Mucosa of descending colon (tissue), 3 donors: ENCODE results near the gene ALG12. TPM values are rescaled to one million over a fixed set of nuclear protein-coding genes. Genes with fewer than 3 reads are reported as not detected.

ENCODE experiments used
- ATAC-seq: fragments of 200-7000 bp; cut with Tn5 transposase; one replicate; pipeline ENCODE4 v1.9.1; 2020; ENCODE audit warnings: mild to moderate bottlenecking, moderate library complexity
- DNase-seq, 3 donors: peaks; one replicate each; pipeline ENCODE4 v3.0.0-alpha.2; 2020
- H3K36me3 ChIP-seq: fragments of 200-600 bp; one replicate; pipeline ENCODE4 v1.8.0; 2021; ENCODE audit warnings: low read depth, mild to moderate bottlenecking
- H3K4me1 ChIP-seq: fragments of 200-600 bp; one replicate; pipeline ENCODE4 v1.8.0; 2021; ENCODE audit warnings: low read depth, mild to moderate bottlenecking
- H3K4me3 ChIP-seq: fragments of 200-600 bp; one replicate; pipeline ENCODE4 v1.8.0; 2021; ENCODE audit warnings: mild to moderate bottlenecking
- H3K9me3 ChIP-seq: fragments of 200-600 bp; one replicate; pipeline ENCODE4 v1.8.0; 2021; ENCODE audit warnings: mild to moderate bottlenecking
- intact Hi-C, 2 donors: fragments of 100-400 bp; cut with DNase I in 1 of 2; cut with micrococcal nuclease in 1 of 2; formaldehyde crosslinking; loops; one replicate each; pipeline versions ENCODE4 v1.11.0 to v1.11.1; 2022; cut with DNase I, micrococcal nuclease
- total RNA-seq, 3 donors: library from RNA; stranded (reverse); fragmentation: NEBNext Ultra II Directional in 2 of 3; extraction: Animal tissue kit (Norgen Biotek cat#: 25700) in 2 of 3; gene quantifications; one replicate each; pipeline versions ENCODE4 v1.2.1 to v1.2.4, GENCODE V29; 2021 to 2023
- TF ChIP-seq, protein P1 (sequence below): fragments of 200-600 bp; IDR thresholded peaks from one replicate; pipeline ENCODE4 v1.8.0; 2022; ENCODE audit warnings: antibody characterized with exemption, mild to moderate bottlenecking
- donor health status: DM: no; HTN: no; CAD: no; lungs with moderate emphysema.
- donor health status: DM: no; HTN: no; CAD: no.
- donor health status: DM: no; HTN: yes; CAD: no.

The ALG12 gene
- total RNA-seq, 3 donors from 2014 or later, result 21.7 to 28.7 (median 25.5) TPM

DNA sequence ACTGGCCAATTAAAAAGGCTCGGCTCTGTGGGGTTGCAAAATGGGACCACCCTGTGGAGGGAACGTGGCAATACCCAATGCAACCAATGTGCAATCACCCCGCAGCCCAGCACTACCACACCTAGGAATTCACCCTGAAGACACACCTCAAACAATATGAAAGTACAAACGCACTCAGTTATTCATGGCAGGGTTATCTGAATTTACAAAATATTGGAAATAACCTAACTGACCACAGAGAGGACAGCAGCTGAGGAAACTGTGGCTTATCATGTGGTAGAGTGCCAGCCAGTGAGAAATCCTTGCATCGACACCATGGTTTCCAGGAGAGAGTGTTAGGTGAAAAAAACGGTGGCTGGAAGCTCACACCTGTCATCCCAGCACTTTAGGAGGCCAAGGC, 18.7 kb downstream of the ALG12 start:
- TF ChIP-seq, protein P1, sequence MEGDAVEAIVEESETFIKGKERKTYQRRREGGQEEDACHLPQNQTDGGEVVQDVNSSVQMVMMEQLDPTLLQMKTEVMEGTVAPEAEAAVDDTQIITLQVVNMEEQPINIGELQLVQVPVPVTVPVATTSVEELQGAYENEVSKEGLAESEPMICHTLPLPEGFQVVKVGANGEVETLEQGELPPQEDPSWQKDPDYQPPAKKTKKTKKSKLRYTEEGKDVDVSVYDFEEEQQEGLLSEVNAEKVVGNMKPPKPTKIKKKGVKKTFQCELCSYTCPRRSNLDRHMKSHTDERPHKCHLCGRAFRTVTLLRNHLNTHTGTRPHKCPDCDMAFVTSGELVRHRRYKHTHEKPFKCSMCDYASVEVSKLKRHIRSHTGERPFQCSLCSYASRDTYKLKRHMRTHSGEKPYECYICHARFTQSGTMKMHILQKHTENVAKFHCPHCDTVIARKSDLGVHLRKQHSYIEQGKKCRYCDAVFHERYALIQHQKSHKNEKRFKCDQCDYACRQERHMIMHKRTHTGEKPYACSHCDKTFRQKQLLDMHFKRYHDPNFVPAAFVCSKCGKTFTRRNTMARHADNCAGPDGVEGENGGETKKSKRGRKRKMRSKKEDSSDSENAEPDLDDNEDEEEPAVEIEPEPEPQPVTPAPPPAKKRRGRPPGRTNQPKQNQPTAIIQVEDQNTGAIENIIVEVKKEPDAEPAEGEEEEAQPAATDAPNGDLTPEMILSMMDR, result no peak
- DNase-seq, result no peak
- Histone ChIP-seq H3K4me1 (no peaks in the 10 kb centered on the region), H3K9me3 (no peaks in the 10 kb centered on the region), H3K36me3 (peaks cover 7% of the 10 kb centered on the region), H3K4me3 (no peak overlapping the region)
- intact Hi-C loops, result no loop called here
- no peak for ATAC-seq

DNA sequence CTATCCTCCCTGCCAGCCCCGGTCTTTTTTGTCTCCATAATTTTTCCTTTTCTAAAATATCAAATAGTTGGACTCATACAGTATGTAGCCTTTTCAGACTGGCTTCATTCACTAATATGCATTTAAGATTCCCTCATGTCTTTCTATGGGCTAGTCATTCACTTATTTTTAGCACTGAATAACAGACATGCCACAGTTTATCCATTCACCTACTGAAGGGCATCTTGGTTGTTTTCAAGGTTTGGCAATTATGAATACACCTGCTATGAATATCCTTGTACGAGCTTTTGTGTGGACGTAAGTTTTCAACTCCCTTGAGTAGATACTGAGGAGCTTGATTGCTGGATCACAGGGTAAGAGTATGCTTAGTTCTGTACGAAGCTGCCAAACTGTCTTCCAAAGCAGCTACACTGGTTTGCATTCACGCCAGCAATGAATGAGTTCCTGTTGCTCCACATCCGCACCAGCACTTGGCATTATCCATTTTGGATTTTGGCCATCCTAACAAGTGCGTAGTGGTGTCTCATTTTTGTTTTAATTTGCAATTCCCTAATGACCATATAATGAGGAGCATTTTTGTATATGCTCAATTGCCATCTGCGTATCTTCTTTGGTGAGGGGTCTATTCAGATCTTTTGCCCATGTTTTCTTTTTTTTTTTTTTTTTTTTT, 21.1 kb downstream of the ALG12 start:
- no peaks in the 10 kb centered on the region for H3K4me1 ChIP-seq
- ATAC-seq (no peak), DNase-seq (no peak)
- TF ChIP-seq, protein P1, result no peak
- intact Hi-C loops, result no loop called here
- no peaks in the 10 kb centered on the region for H3K36me3 ChIP-seq
- no peak overlapping the region for H3K4me3 ChIP-seq
- no peaks in the 10 kb centered on the region for H3K9me3 ChIP-seq

DNA sequence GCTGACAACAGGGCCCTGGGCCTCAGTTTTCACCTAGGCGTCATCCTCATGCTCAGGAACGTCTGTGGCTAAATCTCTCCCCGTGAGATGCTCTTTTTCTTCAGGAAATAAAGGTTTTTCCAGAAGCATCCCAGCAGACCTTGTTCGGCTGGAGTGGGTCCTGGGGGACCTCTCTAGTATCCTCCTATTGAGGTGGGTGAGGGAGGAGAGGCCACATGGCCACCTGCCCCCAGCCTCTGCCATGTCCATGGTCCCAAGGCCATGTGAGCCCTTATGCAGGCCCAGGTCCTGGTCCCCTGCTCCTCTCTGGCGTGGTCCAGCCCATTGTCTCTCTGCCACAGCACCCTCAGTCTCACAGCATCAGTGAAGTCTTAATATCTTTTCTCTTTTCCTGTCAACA, 22.0 kb downstream of the ALG12 start:
- ATAC-seq (no peak), DNase-seq (no peak)
- TF ChIP-seq, protein P1, result no peak

DNA sequence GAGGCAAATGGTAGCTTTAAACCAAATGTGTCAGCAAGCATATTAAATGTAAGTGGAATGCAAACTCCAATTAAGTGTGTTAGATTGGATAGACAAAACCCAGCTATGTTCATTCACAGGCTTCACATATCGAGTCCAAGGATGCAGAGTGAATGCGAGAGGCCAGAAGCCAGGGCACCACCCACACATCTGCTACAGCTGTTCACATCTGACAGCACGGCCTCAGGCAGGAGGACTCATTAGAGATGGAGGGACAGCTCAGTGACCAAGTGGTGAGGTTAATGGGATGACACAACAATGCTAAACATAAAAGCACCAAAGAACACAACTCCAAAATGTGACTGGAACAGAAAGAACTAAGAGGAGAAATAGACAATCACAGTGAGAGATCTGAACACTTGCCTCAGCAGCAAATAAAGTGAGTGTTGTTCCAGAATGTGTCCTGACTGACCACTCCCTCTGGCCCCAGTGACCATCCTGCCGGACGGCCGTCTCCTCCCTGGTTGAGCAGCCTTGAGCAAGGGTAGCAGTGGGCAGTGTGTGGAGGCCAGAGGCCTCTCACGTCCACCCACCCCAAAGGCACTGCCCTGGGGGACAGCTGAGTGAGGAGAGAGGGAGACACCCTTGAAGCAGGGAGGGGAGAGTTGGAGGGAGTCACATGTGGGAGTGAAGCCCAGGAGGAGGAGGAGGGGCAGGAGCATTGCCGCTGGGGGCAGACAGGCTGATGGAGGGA, 23.8 kb downstream of the ALG12 start:
- Histone ChIP-seq H3K4me3 (no peak overlapping the region), H3K36me3 (no peaks in the 10 kb centered on the region), H3K4me1 (no peaks in the 10 kb centered on the region), H3K9me3 (no peaks in the 10 kb centered on the region)
- ATAC-seq (peak; percentile 15), DNase-seq (no peak)
- TF ChIP-seq, protein P1, result no peak
- intact Hi-C loops, result no loop called here

More for the DNA sequence above, 22.0 kb downstream of the ALG12 start:
- no peaks in the 10 kb centered on the region for H3K36me3 ChIP-seq
- no peaks in the 10 kb centered on the region for H3K9me3 ChIP-seq
- H3K4me3 ChIP-seq, result no peak overlapping the region
- no peaks in the 10 kb centered on the region for H3K4me1 ChIP-seq
- intact Hi-C loops, result no loop called here

DNA sequence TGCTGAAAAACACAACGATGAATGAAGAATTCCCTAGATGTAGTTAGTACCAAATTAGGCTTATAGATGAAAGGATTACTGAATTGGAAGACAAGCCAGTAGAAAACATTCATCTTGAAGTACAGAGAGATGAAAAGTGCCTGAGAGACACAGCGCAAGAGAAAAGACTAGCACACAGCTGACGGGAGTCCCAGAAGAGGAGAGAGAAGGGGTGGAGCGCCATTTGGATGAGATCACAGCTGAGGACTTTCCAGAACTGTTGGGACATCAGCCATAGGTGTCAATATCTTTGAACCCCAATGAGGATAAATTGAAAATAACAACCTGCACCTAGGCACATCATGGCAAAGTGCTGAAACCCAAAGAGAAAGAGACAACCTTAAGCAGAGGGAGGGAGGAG, 25.2 kb downstream of the ALG12 start:
- Histone ChIP-seq H3K4me3 (no peak overlapping the region), H3K36me3 (no peaks in the 10 kb centered on the region), H3K9me3 (peaks cover 4% of the 10 kb centered on the region), H3K4me1 (no peaks in the 10 kb centered on the region)
- TF ChIP-seq, protein P1, result no peak
- intact Hi-C loops, result no loop called here
- no peak for DNase-seq
- ATAC-seq, result no peak
